ENCODE results near the gene REEP5. TPM values are rescaled to one million over a fixed set of nuclear protein-coding genes. Genes with fewer than 3 reads are reported as not detected.

REEP5 gene
- total and polyA plus RNA-seq, 9 of the 15 experiments (the other 6 are each of a cell fraction or from before 2014, with no cell fraction given) = 14.7 to 102 (median 36.0) TPM

- peak; percentile 92; the same call in 1 of the 2 replicates for TF ChIP-seq E2F5 (CRISPR knock-in tag; IDR thresholded peaks at IDR 0.05)
- no peak for TF ChIP-seq FOXJ2 (tag; IDR thresholded peaks at IDR 0.05)
- no peak for TF ChIP-seq BRD9 (IDR thresholded peaks at IDR 0.05; ENCODE audit: low read depth, partially characterized antibody)
- no peak for TF ChIP-seq ETV6 (IDR thresholded peaks at IDR 0.05; ENCODE audit: borderline replicate concordance in 1 of 2, low read depth in 2 of 2, low read length in 1 of 2)
- peak; percentile 92 for TF ChIP-seq ETV6 (CRISPR knock-in tag; IDR thresholded peaks at IDR 0.05; ENCODE audit: borderline replicate concordance)
- TF ChIP-seq ZNF347 (CRISPR knock-in tag; IDR thresholded peaks at IDR 0.05; ENCODE audit: low read depth) = no peak
- no peak for TF ChIP-seq TCF15 (CRISPR knock-in tag; IDR thresholded peaks at IDR 0.05)
- peak; percentile 29 for TF ChIP-seq NFYB (IDR thresholded peaks at IDR 0.05; ENCODE audit: extremely low read depth, insufficient read length)
- peak in 1 of 2 experiments; percentile 92; a peak in 2 of 4 replicates for TF ChIP-seq MLX (CRISPR knock-in tag; conservative IDR thresholded peaks at IDR 0.05)
- TF ChIP-seq ZBTB33 (CRISPR knock-in tag; IDR thresholded peaks at IDR 0.05) = peak; percentile 92
- peak; percentile 86 for TF ChIP-seq POLR2A (conservative IDR thresholded peaks at IDR 0.05)
- peak; percentile 96 for TF ChIP-seq EP400 (IDR thresholded peaks at IDR 0.05)
- no peak for TF ChIP-seq ZNF77 (CRISPR knock-in tag; IDR thresholded peaks at IDR 0.05)
- no peak for TF ChIP-seq THAP7 (CRISPR knock-in tag; IDR thresholded peaks at IDR 0.05)
- peak; percentile 87 for TF ChIP-seq ARID4B (CRISPR knock-in tag; IDR thresholded peaks at IDR 0.05)
- TF ChIP-seq ETV5 (CRISPR knock-in tag; IDR thresholded peaks at IDR 0.05; ENCODE audit: low read depth) = peak; percentile 77
- peak; percentile 76 for TF ChIP-seq MEIS2 (IDR thresholded peaks at IDR 0.05; ENCODE audit: partially characterized antibody)
- TF ChIP-seq ZKSCAN3 (CRISPR knock-in tag; IDR thresholded peaks at IDR 0.05) = no peak
Observed at GRCh38 chr5:112860929-112861637, 60.9 kb downstream of the REEP5 start, which contains the start of gene SRP19 (continued).
